A549 (cell line): ENCODE results near the gene SLC41A1. TPM values are rescaled to one million over a fixed set of nuclear protein-coding genes. Genes with fewer than 3 reads are reported as not detected.

ENCODE experiments used
- ATAC-seq, 2 experiments: fragments of 200-7000 bp in 1 of 2; fragments of >200 bp in 1 of 2; cut with Nextera tagmentation in 1 of 2; cut with Tn5 transposase in 1 of 2; 3 replicates each; pipeline versions ENCODE4 v1.8.0 to v1.9.1; 2018 to 2020; ENCODE audit warnings: mild to moderate bottlenecking in 1 of 2, moderate library complexity in 1 of 2
- CTCF ChIA-PET: fragments of 300-600 bp; sonication (Branson Sonifier 250); formaldehyde crosslinking; extraction: SDS; loops from one replicate; lab custom pipeline; 2021; ENCODE audit warnings: antibody characterized with exemption, inconsistent platforms; lab: Yijun Ruan, JAX
- POLR2A ChIA-PET: fragments of 350-600 bp; formaldehyde crosslinking; extraction: SDS; loops from one replicate; lab custom pipeline; 2021; ENCODE audit warnings: antibody characterized with exemption, inconsistent platforms; lab: Yijun Ruan, JAX
- DNase-seq, 2 experiments: peaks; one replicate each; pipeline versions ENCODE4 v3.0.0 to v3.0.0-alpha.2; 2011 to 2016; ENCODE audit warnings: low read depth in 1 of 2, low spot score in 1 of 2
- FAIRE-seq: peaks from 2 replicates; lab custom pipeline; 2011; peaks lifted over from hg19 to GRCh38; lab: Jason Lieb, UNC
- H3K27ac ChIP-seq, 2 experiments: fragments of >200 bp; sonication (Bioruptor Twin); formaldehyde crosslinking; 3 replicates each; pipeline ENCODE4 v1.5.1; 2016 to 2017
- H3K4me1 ChIP-seq: fragments of >200 bp; sonication (Bioruptor Twin); formaldehyde crosslinking; 3 replicates; pipeline ENCODE4 v1.6.1; 2016
- H3K4me2 ChIP-seq: fragments of >200 bp; sonication (Bioruptor Twin); formaldehyde crosslinking; 3 replicates; pipeline ENCODE4 v1.6.1; 2016
- H3K4me3 ChIP-seq: fragments of >200 bp; sonication (Bioruptor Twin); formaldehyde crosslinking; 3 replicates; pipeline ENCODE4 v1.5.1; 2016
- H3K9me3 ChIP-seq: fragments of >200 bp; sonication (Bioruptor Twin); formaldehyde crosslinking; 3 replicates; pipeline ENCODE4 v1.6.1; 2016
- BCL3 ChIP-seq: fragments of >200 bp; sonication (Bioruptor Twin); formaldehyde crosslinking; IDR thresholded peaks from 3 replicates; pipeline ENCODE4 v1.6.1; 2016
- CBX2 ChIP-seq: fragments of 200-600 bp; sonication (generic); IDR thresholded peaks from 2 replicates; pipeline ENCODE4 v1.6.1; 2016; ENCODE audit warnings: low read depth, mild to moderate bottlenecking, borderline replicate concordance
- CEBPB ChIP-seq, 2 experiments: fragments of >200 bp in 1 of 2; sonication (Bioruptor Twin) in 1 of 2; formaldehyde crosslinking in 1 of 2; IDR thresholded peaks; 2 replicates each; pipeline ENCODE4 v1.6.1; 2012 to 2016
- CHD2 ChIP-seq: fragments of 150-350 bp; IDR thresholded peaks from 2 replicates; pipeline ENCODE4 v1.6.1; 2014; ENCODE audit warnings: low read length; ENCODE audit not compliant: partially characterized antibody
- CHD4 ChIP-seq: fragments of 200-600 bp; sonication (generic); IDR thresholded peaks from 2 replicates; pipeline ENCODE4 v1.6.1; 2016; ENCODE audit warnings: antibody characterized with exemption, mild to moderate bottlenecking, borderline replicate concordance
- CTCF ChIP-seq: fragments of >200 bp; sonication (Bioruptor Twin); formaldehyde crosslinking; IDR thresholded peaks from 3 replicates; pipeline ENCODE4 v1.5.1; 2016
- EHF ChIP-seq: fragments of 250-450 bp; sonication (Bioruptor Pico); IDR thresholded peaks from 2 replicates; pipeline ENCODE4 v1.5.0; 2020; ENCODE audit warnings: mild to moderate bottlenecking
- ELK1 ChIP-seq: fragments of 150-350 bp; IDR thresholded peaks from 2 replicates; pipeline ENCODE4 v1.6.1; 2014; ENCODE audit warnings: low read depth, mild to moderate bottlenecking, low read length
- ESRRA ChIP-seq: fragments of 150-350 bp; IDR thresholded peaks from 2 replicates; pipeline ENCODE4 v1.6.1; 2014; ENCODE audit warnings: mild to moderate bottlenecking, low read length, borderline replicate concordance
- GATA3 ChIP-seq: IDR thresholded peaks from 2 replicates; pipeline ENCODE4 v1.6.1; 2012; ENCODE audit warnings: borderline replicate concordance
- HDAC2 ChIP-seq: fragments of 200-600 bp; sonication (generic); IDR thresholded peaks from 2 replicates; pipeline ENCODE4 v1.6.1; 2016
- HES2 ChIP-seq: fragments of >200 bp; sonication (Bioruptor Twin); formaldehyde crosslinking; IDR thresholded peaks from 2 replicates; pipeline ENCODE4 v1.6.1; 2016
- HOXA7 ChIP-seq: fragments of 250-450 bp; sonication (Bioruptor Pico); IDR thresholded peaks from 2 replicates; pipeline ENCODE4 v1.5.0; 2020; ENCODE audit warnings: mild to moderate bottlenecking, moderate library complexity
- HOXB5 ChIP-seq: fragments of 250-450 bp; sonication (Bioruptor Pico); IDR thresholded peaks from 2 replicates; pipeline ENCODE4 v1.5.0; 2020; ENCODE audit warnings: mild to moderate bottlenecking, moderate library complexity
- JUNB ChIP-seq: fragments of >200 bp; sonication (Bioruptor Twin); formaldehyde crosslinking; IDR thresholded peaks from 2 replicates; pipeline ENCODE4 v1.6.1; 2016
- MAX ChIP-seq: IDR thresholded peaks from 2 replicates; pipeline ENCODE4 v1.6.1; 2012
- MYC ChIP-seq: IDR thresholded peaks from 2 replicates; pipeline ENCODE4 v1.6.1; 2012; ENCODE audit warnings: mild to moderate bottlenecking, inconsistent platforms, low read length, improper control_type of control experiment, borderline replicate concordance
- NPAS2 ChIP-seq: fragments of 250-450 bp; sonication (Bioruptor Pico); IDR thresholded peaks from 2 replicates; pipeline ENCODE4 v1.8.0; 2022; ENCODE audit warnings: mild to moderate bottlenecking, moderate library complexity, borderline replicate concordance
- PBX3 ChIP-seq: IDR thresholded peaks from 2 replicates; pipeline ENCODE4 v1.6.1; 2012
- POLR2A ChIP-seq: IDR thresholded peaks from 2 replicates; pipeline ENCODE4 v1.6.1; 2012; ENCODE audit warnings: mild to moderate bottlenecking, low read length
- POLR2AphosphoS2 ChIP-seq: conservative IDR thresholded peaks from 2 replicates; pipeline ENCODE4 v1.6.1; 2012; ENCODE audit warnings: low read length, improper control_type of control experiment, inconsistent platforms
- SMC3 ChIP-seq: fragments of >200 bp; sonication (Bioruptor Twin); formaldehyde crosslinking; IDR thresholded peaks from 3 replicates; pipeline ENCODE4 v1.6.1; 2018; ENCODE audit warnings: inconsistent platforms
- SREBF2 ChIP-seq: fragments of 450-650 bp; IDR thresholded peaks from 2 replicates; pipeline ENCODE4 v1.6.1; 2014; ENCODE audit warnings: mild to moderate bottlenecking, moderate library complexity
- TP53 ChIP-seq: fragments of 250-450 bp; sonication (Bioruptor Pico); IDR thresholded peaks from 2 replicates; pipeline ENCODE4 v1.5.0; 2021; ENCODE audit warnings: mild to moderate bottlenecking, moderate library complexity
- USF2 ChIP-seq: fragments of 450-650 bp; IDR thresholded peaks from 2 replicates; pipeline ENCODE4 v1.6.1; 2014; ENCODE audit warnings: antibody characterized with exemption
- ZC3H11A ChIP-seq: fragments of 450-650 bp; IDR thresholded peaks from 2 replicates; pipeline ENCODE4 v1.6.1; 2014; ENCODE audit warnings: antibody characterized with exemption, mild to moderate bottlenecking
- polyA plus RNA-seq, 4 experiments: library from polyadenylated mRNA; depleted of rRNA in 3 of 4; stranded (reverse); fragments of >200 nt; fragmentation: RNase III in 1 of 4; extraction: RNeasy Plus Mini Kit Qiagen cat#74134 plus additional on column Dnase treatment in 1 of 4; gene quantifications; 2 replicates in 3 of 4; 3 replicates in 1 of 4; pipeline ENCODE4 v1.2.3, GENCODE V29; 2011 to 2017

The SLC41A1 gene
- polyA plus RNA-seq, 2 of the 4 experiments (the other 2 are of a cell fraction), result 25.6 to 26.0 TPM

- ATAC-seq (no peak), FAIRE-seq (no peak), DNase-seq (no peak)
- Histone ChIP-seq H3K9me3 (peaks cover 23% of the 10 kb centered on the region; the same call in 2 of the 3 replicates), H3K27ac (no peak overlapping the region), H3K4me2 (no peak overlapping the region), H3K4me3 (no peak overlapping the region), H3K4me1 (no peaks in the 10 kb centered on the region)
- POLR2A ChIA-PET, result no interaction called here
- CTCF ChIA-PET, result interaction anchor here (1.0 to 1.9 kb wide), 5 partner anchors 18 to 198 kb away, joined by 3 to 6 read pairs (median 3); no protein-coding TSS in a partner anchor
- TF ChIP-seq BCL3 (no peak), CBX2 (no peak), NPAS2 (CRISPR knock-in tag) (no peak), ZC3H11A (no peak), CTCF (no peak), MAX (no peak), CHD4 (no peak), TP53 (CRISPR knock-in tag) (no peak), USF2 (no peak), PBX3 (no peak), HDAC2 (no peak), POLR2AphosphoS2 (no peak), JUNB (no peak), HOXA7 (CRISPR knock-in tag) (no peak), MYC (no peak), HOXB5 (CRISPR knock-in tag) (no peak), GATA3 (no peak), SREBF2 (no peak)
These were observed 43.4 kb upstream of the SLC41A1 start for GRCh38 chr1:205856433-205856832.

GRCh38 chr1:205852969-205853368, 40.0 kb upstream of the SLC41A1 start:
- FAIRE-seq (no peak), DNase-seq (no peak), ATAC-seq (no peak)
- no peak overlapping the region for H3K4me2 ChIP-seq
- CTCF ChIA-PET, result interaction anchor here (1.0 to 1.2 kb wide), 3 partner anchors 9 to 194 kb away, joined by 3 to 4 read pairs (median 3); no protein-coding TSS in a partner anchor
- no peak overlapping the region for H3K27ac ChIP-seq
- no peak for TF ChIP-seq ESRRA
- TF ChIP-seq MAX, result no peak
- no peak for TF ChIP-seq ZC3H11A
- TF ChIP-seq CEBPB (IDR thresholded peaks at IDR 0.05), result no peak
- TF ChIP-seq CHD2, result no peak
- no peak for TF ChIP-seq ELK1
- no peak for TF ChIP-seq HOXB5 (CRISPR knock-in tag)
- no peak for TF ChIP-seq SMC3
- no peak for TF ChIP-seq POLR2A
- no peak for TF ChIP-seq EHF (CRISPR knock-in tag)
- TF ChIP-seq HES2, result no peak
- peaks cover 23% of the 10 kb centered on the region; the same call in 2 of the 3 replicates for H3K9me3 ChIP-seq
- POLR2A ChIA-PET, result no interaction called here
- H3K4me3 ChIP-seq, result no peak overlapping the region
- H3K4me1 ChIP-seq, result no peaks in the 10 kb centered on the region
